OCI-LY7 (cell line): ENCODE results near the gene SCFD2.

Experiments
- EZH2phosphoT487 ChIP-seq: fragments of 200-600 bp; sonication (generic); IDR thresholded peaks from 2 replicates; pipeline ENCODE4 v1.6.1; 2018; ENCODE audit warnings: low read depth, borderline replicate concordance, mild to moderate bottlenecking, mixed run types, antibody characterized with exemption, low read length, moderate library complexity, mixed read lengths
- TF ChIP-seq, protein P1 (sequence below): fragments of 200-600 bp; sonication (generic); conservative IDR thresholded peaks from 2 replicates; pipeline ENCODE4 v1.5.1; 2014; ENCODE audit warnings: mild to moderate bottlenecking, antibody characterized with exemption, low read length, moderate library complexity, mixed read lengths

DNA sequence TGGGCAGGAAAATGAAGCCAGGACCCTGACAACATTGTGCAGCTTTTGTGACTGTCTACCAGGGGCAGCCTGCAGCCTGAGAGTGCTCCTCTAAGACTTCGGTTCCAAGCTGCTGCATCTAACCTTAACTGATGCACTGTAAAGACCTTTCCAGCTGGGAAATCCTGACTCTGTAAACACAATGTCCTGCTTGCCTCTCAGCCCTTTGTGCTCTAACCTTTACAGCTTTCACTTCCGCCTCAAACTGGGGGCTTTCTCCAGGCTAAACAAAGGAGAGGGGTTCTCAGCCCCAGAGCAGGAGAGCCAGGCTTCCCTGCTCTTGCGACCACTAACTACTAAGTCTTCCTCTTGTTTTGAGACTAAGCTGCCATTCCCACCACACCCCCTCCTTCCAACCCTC is 523.1 kb downstream of the SCFD2 start:
- TF ChIP-seq, protein P1, sequence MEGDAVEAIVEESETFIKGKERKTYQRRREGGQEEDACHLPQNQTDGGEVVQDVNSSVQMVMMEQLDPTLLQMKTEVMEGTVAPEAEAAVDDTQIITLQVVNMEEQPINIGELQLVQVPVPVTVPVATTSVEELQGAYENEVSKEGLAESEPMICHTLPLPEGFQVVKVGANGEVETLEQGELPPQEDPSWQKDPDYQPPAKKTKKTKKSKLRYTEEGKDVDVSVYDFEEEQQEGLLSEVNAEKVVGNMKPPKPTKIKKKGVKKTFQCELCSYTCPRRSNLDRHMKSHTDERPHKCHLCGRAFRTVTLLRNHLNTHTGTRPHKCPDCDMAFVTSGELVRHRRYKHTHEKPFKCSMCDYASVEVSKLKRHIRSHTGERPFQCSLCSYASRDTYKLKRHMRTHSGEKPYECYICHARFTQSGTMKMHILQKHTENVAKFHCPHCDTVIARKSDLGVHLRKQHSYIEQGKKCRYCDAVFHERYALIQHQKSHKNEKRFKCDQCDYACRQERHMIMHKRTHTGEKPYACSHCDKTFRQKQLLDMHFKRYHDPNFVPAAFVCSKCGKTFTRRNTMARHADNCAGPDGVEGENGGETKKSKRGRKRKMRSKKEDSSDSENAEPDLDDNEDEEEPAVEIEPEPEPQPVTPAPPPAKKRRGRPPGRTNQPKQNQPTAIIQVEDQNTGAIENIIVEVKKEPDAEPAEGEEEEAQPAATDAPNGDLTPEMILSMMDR = no peak
- no peak for TF ChIP-seq EZH2phosphoT487
